Astrocyte (in vitro differentiated cells and primary cell): Measurements from ENCODE around the gene SEC61B. TPM values are rescaled to one million over a fixed set of nuclear protein-coding genes. Genes with fewer than 3 reads are reported as not detected.

Experiments
- DNase-seq: peaks from one replicate; pipeline ENCODE4 v3.0.0-alpha.2; 2010; ENCODE audit warnings: low read depth
- FAIRE-seq: peaks from 2 replicates; lab custom pipeline; 2011; peaks lifted over from hg19 to GRCh38; lab: Jason Lieb, UNC
- H2AFZ ChIP-seq: 2 replicates; pipeline ENCODE4 v1.6.0; 2012; ENCODE audit warnings: low read depth, low read length, inconsistent platforms
- H3K27ac ChIP-seq: 2 replicates; pipeline ENCODE4 v1.5.1; 2011; ENCODE audit warnings: low read depth, low read length, inconsistent platforms
- H3K27me3 ChIP-seq: 2 replicates; pipeline ENCODE4 v1.6.0; 2011; ENCODE audit warnings: low read length, inconsistent platforms; ENCODE audit not compliant: insufficient read depth
- H3K36me3 ChIP-seq: 2 replicates; pipeline ENCODE4 v1.5.1; 2011; ENCODE audit warnings: low read length, inconsistent platforms; ENCODE audit not compliant: insufficient read depth
- H3K4me1 ChIP-seq: 2 replicates; pipeline ENCODE4 v1.5.1; 2011; ENCODE audit warnings: low read length, inconsistent platforms; ENCODE audit not compliant: insufficient read depth
- H3K4me2 ChIP-seq: 2 replicates; pipeline ENCODE4 v1.6.0; 2012; ENCODE audit warnings: low read length, inconsistent platforms
- H3K4me3 ChIP-seq: 2 replicates; pipeline ENCODE4 v1.5.1; 2011; ENCODE audit warnings: low read depth, mild to moderate bottlenecking, low read length, inconsistent platforms; ENCODE audit not compliant: insufficient read depth
- H3K79me2 ChIP-seq: 2 replicates; pipeline ENCODE4 v1.6.0; 2012; ENCODE audit warnings: mild to moderate bottlenecking, low read length, inconsistent platforms; ENCODE audit not compliant: insufficient read depth
- H3K9ac ChIP-seq: 2 replicates; pipeline ENCODE4 v1.6.0; 2012; ENCODE audit warnings: mild to moderate bottlenecking, low read length, inconsistent platforms
- H3K9me3 ChIP-seq: 2 replicates; pipeline ENCODE4 v1.5.1; 2012; ENCODE audit warnings: low read depth, mild to moderate bottlenecking, low read length, inconsistent platforms; ENCODE audit not compliant: insufficient read depth
- H4K20me1 ChIP-seq: 2 replicates; pipeline ENCODE4 v1.6.0; 2012; ENCODE audit warnings: low read length, inconsistent platforms; ENCODE audit not compliant: insufficient read depth
- H3K27ac Mint-ChIP-seq: one replicate; pipeline ENCODE4 v1.8.0; 2021; ENCODE audit warnings: mild to moderate bottlenecking, mixed read lengths; ENCODE audit not compliant: unreplicated experiment
- H3K27me3 Mint-ChIP-seq: one replicate; pipeline ENCODE4 v1.8.0; 2021; ENCODE audit warnings: low read depth, mixed read lengths; ENCODE audit not compliant: unreplicated experiment
- H3K36me3 Mint-ChIP-seq: one replicate; pipeline ENCODE4 v1.8.0; 2021; ENCODE audit warnings: low read depth, mixed read lengths; ENCODE audit not compliant: unreplicated experiment
- H3K4me1 Mint-ChIP-seq: one replicate; pipeline ENCODE4 v1.8.0; 2021; ENCODE audit warnings: low read depth, mixed read lengths; ENCODE audit not compliant: unreplicated experiment
- H3K4me3 Mint-ChIP-seq: one replicate; pipeline ENCODE4 v1.8.0; 2021; ENCODE audit warnings: mild to moderate bottlenecking, moderate library complexity, mixed read lengths; ENCODE audit not compliant: unreplicated experiment
- H3K9me3 Mint-ChIP-seq: one replicate; pipeline ENCODE4 v1.8.0; 2021; ENCODE audit warnings: mild to moderate bottlenecking, mixed read lengths; ENCODE audit not compliant: unreplicated experiment
- CTCF ChIP-seq: IDR thresholded peaks from 2 replicates; pipeline ENCODE4 v1.5.1; 2011; ENCODE audit warnings: low read depth, mild to moderate bottlenecking, inconsistent platforms, low read length, moderate library complexity; ENCODE audit not compliant: insufficient read depth
- EZH2 ChIP-seq: IDR thresholded peaks from 2 replicates; pipeline ENCODE4 v1.6.1; 2012; ENCODE audit warnings: mild to moderate bottlenecking, low read length, inconsistent platforms; ENCODE audit not compliant: insufficient read depth
- total RNA-seq: library from RNA; stranded (reverse); gene quantifications from 2 replicates; pipeline ENCODE4 v1.2.1, GENCODE V29; 2021

SEC61B gene
- total RNA-seq, 1 donor from 2014 or later: 263 TPM

- Histone ChIP-seq H3K9me3 (no peaks in the 10 kb centered on the region), H3K9ac (peak overlapping the region; percentile 33), H3K4me1 (peaks cover 18% of the 10 kb centered on the region), H3K27me3 (no peaks in the 10 kb centered on the region), H3K4me2 (peak overlapping the region; percentile 26), H4K20me1 (no peaks in the 10 kb centered on the region), H2AFZ (no peak overlapping the region), H3K4me3 (no peak overlapping the region), H3K36me3 (no peaks in the 10 kb centered on the region), H3K27ac (no peak overlapping the region), H3K79me2 (no peaks in the 10 kb centered on the region)
- no peaks in the 10 kb centered on the region for H3K36me3 Mint-ChIP-seq
- no peaks in the 10 kb centered on the region for H3K9me3 Mint-ChIP-seq
- no peak for FAIRE-seq
- DNase-seq: peak; percentile 72
- no peak for TF ChIP-seq EZH2
- no peak for TF ChIP-seq CTCF
- peak overlapping the region; percentile 35 for H3K27ac Mint-ChIP-seq
- H3K4me3 Mint-ChIP-seq: no peak overlapping the region
- H3K4me1 Mint-ChIP-seq: peaks cover 14% of the 10 kb centered on the region
- H3K27me3 Mint-ChIP-seq: no peaks in the 10 kb centered on the region
Measured at GRCh38 chr9:99181621-99182020, 40.5 kb upstream of the SEC61B start.

GRCh38 chr9:99182356-99182755, 39.7 kb upstream of the SEC61B start:
- H3K9ac ChIP-seq: no peak overlapping the region
- no peaks in the 10 kb centered on the region for H3K27me3 Mint-ChIP-seq
- no peaks in the 10 kb centered on the region for H3K36me3 ChIP-seq
- no peak overlapping the region for H3K4me2 ChIP-seq
- H3K9me3 Mint-ChIP-seq: no peaks in the 10 kb centered on the region
- H3K4me1 Mint-ChIP-seq: peaks cover 11% of the 10 kb centered on the region
- no peaks in the 10 kb centered on the region for H3K27me3 ChIP-seq
- H3K9me3 ChIP-seq: no peaks in the 10 kb centered on the region
- H3K36me3 Mint-ChIP-seq: no peaks in the 10 kb centered on the region
- H3K79me2 ChIP-seq: no peaks in the 10 kb centered on the region
- no peak overlapping the region for H3K4me3 Mint-ChIP-seq
- TF ChIP-seq EZH2 (no peak), CTCF (no peak)
- H4K20me1 ChIP-seq: no peaks in the 10 kb centered on the region
- no peak overlapping the region for H3K27ac Mint-ChIP-seq
- no peak overlapping the region for H3K27ac ChIP-seq
- H3K4me3 ChIP-seq: no peak overlapping the region
- H3K4me1 ChIP-seq: peaks cover 18% of the 10 kb centered on the region
- FAIRE-seq (no peak), DNase-seq (no peak)
- no peak overlapping the region for H2AFZ ChIP-seq

- no peaks in the 10 kb centered on the region for H3K79me2 ChIP-seq
- H3K9me3 ChIP-seq: no peaks in the 10 kb centered on the region
- no peak overlapping the region for H3K4me3 ChIP-seq
- Mint-ChIP-seq H3K36me3 (no peaks in the 10 kb centered on the region), H3K27me3 (no peaks in the 10 kb centered on the region), H3K9me3 (no peaks in the 10 kb centered on the region), H3K4me3 (no peak overlapping the region), H3K27ac (no peak overlapping the region), H3K4me1 (peaks cover 11% of the 10 kb centered on the region)
- H4K20me1 ChIP-seq: no peaks in the 10 kb centered on the region
- no peak overlapping the region for H3K9ac ChIP-seq
- TF ChIP-seq CTCF: no peak
- no peak for TF ChIP-seq EZH2
- no peak overlapping the region for H2AFZ ChIP-seq
- H3K36me3 ChIP-seq: no peaks in the 10 kb centered on the region
- no peak overlapping the region for H3K4me2 ChIP-seq
- no peak overlapping the region for H3K27ac ChIP-seq
- peaks cover 18% of the 10 kb centered on the region for H3K4me1 ChIP-seq
- FAIRE-seq (no peak), DNase-seq (no peak)
- no peaks in the 10 kb centered on the region for H3K27me3 ChIP-seq
Measured at GRCh38 chr9:99183616-99184015, 38.5 kb upstream of the SEC61B start.
